ENCODE data around the gene NFE2L2. TPM values are rescaled to one million over a fixed set of nuclear protein-coding genes. Genes with fewer than 3 reads are reported as not detected.

Gene NFE2L2
- total and polyA plus RNA-seq, 9 of the 15 experiments (the other 6 are each of a cell fraction or from before 2014, with no cell fraction given), result 29.3 to 120 (median 59.3) TPM

DNA sequence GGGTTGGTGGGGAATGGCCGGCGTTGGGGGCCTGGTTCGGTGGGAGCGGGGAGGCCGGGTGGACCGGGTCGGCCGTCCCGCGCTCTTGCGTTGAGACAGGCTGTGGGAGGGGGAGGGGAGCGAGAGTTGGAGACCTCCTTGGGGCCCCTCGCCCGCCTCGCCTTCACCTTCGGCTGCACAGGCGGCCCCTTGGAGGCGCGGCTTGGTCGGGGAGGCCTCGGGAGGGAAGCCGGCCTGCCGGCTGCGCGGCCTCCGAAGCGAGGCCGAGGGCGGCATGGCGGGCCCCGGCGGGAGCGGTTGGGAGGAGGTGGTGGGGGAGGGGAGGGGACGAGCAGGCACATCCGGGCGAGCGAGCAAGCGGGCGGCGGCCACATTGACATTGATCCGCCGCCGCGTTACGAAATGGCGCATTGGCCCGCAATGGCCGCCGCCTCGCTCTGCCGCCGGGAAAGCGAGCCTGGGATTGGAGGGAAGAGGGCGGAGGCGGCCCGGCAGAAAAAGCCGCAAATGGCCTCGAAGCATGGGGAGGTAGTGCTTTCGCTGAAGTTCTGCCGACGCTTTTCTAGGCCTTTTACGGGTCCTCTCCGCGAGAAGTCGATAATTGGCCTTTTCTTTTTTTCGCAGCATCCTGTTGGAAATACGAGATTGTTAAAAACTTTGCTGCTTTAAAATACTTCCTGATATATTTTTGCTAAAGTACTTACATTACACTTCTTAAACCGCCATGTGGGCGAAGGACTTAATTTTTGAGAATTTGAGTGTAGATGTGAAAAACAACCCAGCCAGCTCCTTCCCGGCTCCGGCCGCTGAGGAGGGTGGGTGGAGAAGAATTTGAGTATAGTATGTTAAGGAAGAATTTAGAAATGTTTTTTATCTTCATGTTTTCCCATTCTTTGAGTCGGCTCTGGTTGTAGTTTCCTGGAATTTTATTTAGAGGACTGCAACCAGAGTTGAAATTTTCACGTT lies 51.4 kb downstream of the NFE2L2 start (continued):
- TF ChIP-seq, protein P1, sequence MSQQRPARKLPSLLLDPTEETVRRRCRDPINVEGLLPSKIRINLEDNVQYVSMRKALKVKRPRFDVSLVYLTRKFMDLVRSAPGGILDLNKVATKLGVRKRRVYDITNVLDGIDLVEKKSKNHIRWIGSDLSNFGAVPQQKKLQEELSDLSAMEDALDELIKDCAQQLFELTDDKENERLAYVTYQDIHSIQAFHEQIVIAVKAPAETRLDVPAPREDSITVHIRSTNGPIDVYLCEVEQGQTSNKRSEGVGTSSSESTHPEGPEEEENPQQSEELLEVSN (IDR thresholded peaks at IDR 0.05; ENCODE audit: borderline replicate concordance in 1 of 2, extremely low read depth in 1 of 2, insufficient read depth in 1 of 2, insufficient read length in 1 of 2, low read depth in 1 of 2, low read length in 1 of 2, poor library complexity in 1 of 2, severe bottlenecking in 1 of 2), result peak; percentile 60 to 91
- no peak for TF ChIP-seq RBM15 (IDR thresholded peaks at IDR 0.05; ENCODE audit: insufficient read depth, low read length)
- peak; percentile 9; the same call in 1 of the 2 replicates for TF ChIP-seq TCF3 (CRISPR knock-in tag; IDR thresholded peaks at IDR 0.05)
- TF ChIP-seq SREBF1 (IDR thresholded peaks at IDR 0.05; ENCODE audit: borderline replicate concordance, low read depth, low read length), result no peak
- no peak for TF ChIP-seq ZNF184 (CRISPR knock-in tag; IDR thresholded peaks at IDR 0.05)
- TF ChIP-seq, protein P2, sequence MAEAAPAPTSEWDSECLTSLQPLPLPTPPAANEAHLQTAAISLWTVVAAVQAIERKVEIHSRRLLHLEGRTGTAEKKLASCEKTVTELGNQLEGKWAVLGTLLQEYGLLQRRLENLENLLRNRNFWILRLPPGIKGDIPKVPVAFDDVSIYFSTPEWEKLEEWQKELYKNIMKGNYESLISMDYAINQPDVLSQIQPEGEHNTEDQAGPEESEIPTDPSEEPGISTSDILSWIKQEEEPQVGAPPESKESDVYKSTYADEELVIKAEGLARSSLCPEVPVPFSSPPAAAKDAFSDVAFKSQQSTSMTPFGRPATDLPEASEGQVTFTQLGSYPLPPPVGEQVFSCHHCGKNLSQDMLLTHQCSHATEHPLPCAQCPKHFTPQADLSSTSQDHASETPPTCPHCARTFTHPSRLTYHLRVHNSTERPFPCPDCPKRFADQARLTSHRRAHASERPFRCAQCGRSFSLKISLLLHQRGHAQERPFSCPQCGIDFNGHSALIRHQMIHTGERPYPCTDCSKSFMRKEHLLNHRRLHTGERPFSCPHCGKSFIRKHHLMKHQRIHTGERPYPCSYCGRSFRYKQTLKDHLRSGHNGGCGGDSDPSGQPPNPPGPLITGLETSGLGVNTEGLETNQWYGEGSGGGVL (CRISPR knock-in tag; IDR thresholded peaks at IDR 0.05), result no peak
- no peak for TF ChIP-seq SMARCB1 (IDR thresholded peaks at IDR 0.05; ENCODE audit: insufficient read length, low read depth)
- no peak for TF ChIP-seq FOS (IDR thresholded peaks at IDR 0.05; ENCODE audit: extremely low read depth, insufficient read length)
- TF ChIP-seq STAG1 (CRISPR knock-in tag; IDR thresholded peaks at IDR 0.05; ENCODE audit: borderline replicate concordance), result no peak
- TF ChIP-seq BRD4 (IDR thresholded peaks at IDR 0.05), result peak; percentile 96
- TF ChIP-seq GATAD2A (IDR thresholded peaks at IDR 0.05), result no peak
- peak; percentile 94 for TF ChIP-seq PCBP2 (IDR thresholded peaks at IDR 0.05; ENCODE audit: low read depth, low read length, poor library complexity, severe bottlenecking)
- TF ChIP-seq BRF1 (IDR thresholded peaks at IDR 0.05; ENCODE audit: borderline replicate concordance, extremely low read depth, insufficient read length), result no peak
- peak; percentile 76; the same call in 1 of the 2 replicates for TF ChIP-seq HLTF (IDR thresholded peaks at IDR 0.05)
- TF ChIP-seq POU5F1 (IDR thresholded peaks at IDR 0.05; ENCODE audit: borderline replicate concordance, low read depth, low read length, partially characterized antibody), result no peak
- TF ChIP-seq PHF20 (IDR thresholded peaks at IDR 0.05; ENCODE audit: partially characterized antibody), result peak; percentile 71
- TF ChIP-seq PHF8 (IDR thresholded peaks at IDR 0.05; ENCODE audit: borderline replicate concordance, low read length), result peak; percentile 48
- TF ChIP-seq CTBP1 (IDR thresholded peaks at IDR 0.05; ENCODE audit: borderline replicate concordance), result no peak
- no peak for TF ChIP-seq KDM2B (CRISPR knock-in tag; IDR thresholded peaks at IDR 0.05)
- TF ChIP-seq, protein P3, sequence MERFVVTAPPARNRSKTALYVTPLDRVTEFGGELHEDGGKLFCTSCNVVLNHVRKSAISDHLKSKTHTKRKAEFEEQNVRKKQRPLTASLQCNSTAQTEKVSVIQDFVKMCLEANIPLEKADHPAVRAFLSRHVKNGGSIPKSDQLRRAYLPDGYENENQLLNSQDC (CRISPR knock-in tag; IDR thresholded peaks at IDR 0.05), result peak; percentile 21; the same call in 1 of the 2 replicates
- TF ChIP-seq BCL6 (CRISPR knock-in tag; IDR thresholded peaks at IDR 0.05), result no peak
- TF ChIP-seq ZNF77 (CRISPR knock-in tag; IDR thresholded peaks at IDR 0.05), result no peak
- TF ChIP-seq HDAC1 (IDR thresholded peaks at IDR 0.05), result peak; percentile 44 to 68; a peak in 2 of 4 replicates
- no peak for TF ChIP-seq ZNF140 (CRISPR knock-in tag; IDR thresholded peaks at IDR 0.05)
- no peak for TF ChIP-seq POLR2AphosphoS2 (IDR thresholded peaks at IDR 0.05; ENCODE audit: low read length)
- peak; percentile 99 for TF ChIP-seq CHD1 (IDR thresholded peaks at IDR 0.05; ENCODE audit: low read length)

All from K562 (cell line).